Fibroblast of the aortic adventitia (primary cell): ENCODE results near the gene PPT2. TPM values are rescaled to one million over a fixed set of nuclear protein-coding genes. Genes with fewer than 3 reads are reported as not detected.
A peak's percentile ranks its signal among the peaks of the same experiment; 100 is the strongest.

ENCODE experiments used
- DNase-seq: peaks from one replicate; pipeline ENCODE4 v3.0.0-alpha.2; 2010; ENCODE audit warnings: low read depth
- H3K4me3 ChIP-seq: 2 replicates; pipeline ENCODE4 v1.5.1; 2011; ENCODE audit warnings: low read depth, mild to moderate bottlenecking, control low read depth, low read length, moderate library complexity
- total RNA-seq: library from RNA; depleted of rRNA; stranded (reverse); fragments of >200 nt; gene quantifications from 2 replicates; pipeline ENCODE4 v1.2.3, GENCODE V29; 2012; ENCODE audit warnings: low replicate concordance
- TF ChIP-seq, protein P1 (sequence below): IDR thresholded peaks from 2 replicates; pipeline ENCODE4 v1.5.1; 2011; ENCODE audit warnings: mild to moderate bottlenecking, low read length, control low read depth, inconsistent platforms; ENCODE audit not compliant: insufficient read depth

PPT2 gene, protein sequence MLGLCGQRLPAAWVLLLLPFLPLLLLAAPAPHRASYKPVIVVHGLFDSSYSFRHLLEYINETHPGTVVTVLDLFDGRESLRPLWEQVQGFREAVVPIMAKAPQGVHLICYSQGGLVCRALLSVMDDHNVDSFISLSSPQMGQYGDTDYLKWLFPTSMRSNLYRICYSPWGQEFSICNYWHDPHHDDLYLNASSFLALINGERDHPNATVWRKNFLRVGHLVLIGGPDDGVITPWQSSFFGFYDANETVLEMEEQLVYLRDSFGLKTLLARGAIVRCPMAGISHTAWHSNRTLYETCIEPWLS
- 7.1 and 30.2 TPM in 2 replicates for total RNA-seq

- TF ChIP-seq, protein P1, sequence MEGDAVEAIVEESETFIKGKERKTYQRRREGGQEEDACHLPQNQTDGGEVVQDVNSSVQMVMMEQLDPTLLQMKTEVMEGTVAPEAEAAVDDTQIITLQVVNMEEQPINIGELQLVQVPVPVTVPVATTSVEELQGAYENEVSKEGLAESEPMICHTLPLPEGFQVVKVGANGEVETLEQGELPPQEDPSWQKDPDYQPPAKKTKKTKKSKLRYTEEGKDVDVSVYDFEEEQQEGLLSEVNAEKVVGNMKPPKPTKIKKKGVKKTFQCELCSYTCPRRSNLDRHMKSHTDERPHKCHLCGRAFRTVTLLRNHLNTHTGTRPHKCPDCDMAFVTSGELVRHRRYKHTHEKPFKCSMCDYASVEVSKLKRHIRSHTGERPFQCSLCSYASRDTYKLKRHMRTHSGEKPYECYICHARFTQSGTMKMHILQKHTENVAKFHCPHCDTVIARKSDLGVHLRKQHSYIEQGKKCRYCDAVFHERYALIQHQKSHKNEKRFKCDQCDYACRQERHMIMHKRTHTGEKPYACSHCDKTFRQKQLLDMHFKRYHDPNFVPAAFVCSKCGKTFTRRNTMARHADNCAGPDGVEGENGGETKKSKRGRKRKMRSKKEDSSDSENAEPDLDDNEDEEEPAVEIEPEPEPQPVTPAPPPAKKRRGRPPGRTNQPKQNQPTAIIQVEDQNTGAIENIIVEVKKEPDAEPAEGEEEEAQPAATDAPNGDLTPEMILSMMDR = peak; percentile 45
- H3K4me3 ChIP-seq = peak within 1 kb of the TSS; percentile 75
Observed at GRCh38 chr6:32153564-32154513, at the start of gene PPT2. Gene PPT2 (plus strand): TSS chr6:32154141. CDS start chr6:32154595, 454 bp downstream.

GRCh38 chr6:32105433-32105832 is 48.5 kb upstream of the PPT2 start:
- TF ChIP-seq, protein P1 = no peak
- H3K4me3 ChIP-seq = no peak overlapping the region
- DNase-seq = peak; percentile 47

More at GRCh38 chr6:32153564-32154513, at the start of gene PPT2:
- DNase-seq = peak; percentile 91

- TF ChIP-seq, protein P1 = no peak
- H3K4me3 ChIP-seq = peak overlapping the region; percentile 69
Observed at GRCh38 chr6:32107406-32107805, 46.5 kb upstream of the PPT2 start.

DNA sequence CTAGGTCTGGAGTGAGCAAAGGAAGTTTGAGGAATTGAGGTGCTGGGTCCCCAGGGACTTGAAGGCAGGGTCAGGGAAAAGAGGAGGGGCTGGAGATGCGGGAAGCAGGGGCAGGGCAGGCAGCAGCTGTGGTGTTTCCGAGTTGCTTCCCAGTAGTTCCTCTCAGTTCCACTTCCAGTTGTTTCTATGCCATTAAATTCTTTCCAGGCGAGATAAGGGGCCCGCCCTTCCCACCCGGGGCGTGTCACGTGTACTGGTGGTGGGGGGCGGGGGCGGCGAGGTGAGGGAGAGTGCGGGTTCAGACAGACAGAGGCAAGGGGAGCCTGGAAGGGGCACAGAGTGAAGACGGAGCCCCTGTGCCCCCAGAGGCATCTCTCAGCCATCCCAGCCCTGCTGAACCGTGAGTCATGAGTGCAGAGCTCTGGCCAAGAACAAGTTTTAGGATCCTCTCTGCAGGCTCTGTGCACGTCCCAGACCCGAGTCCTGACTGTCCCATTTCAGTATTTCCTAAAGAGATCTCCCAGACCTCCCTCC is 45.8 kb upstream of the PPT2 start:
- DNase-seq = peak; percentile 80
- peak overlapping the region; percentile 69 for H3K4me3 ChIP-seq
- TF ChIP-seq, protein P1 = no peak

More at GRCh38 chr6:32107406-32107805, 46.5 kb upstream of the PPT2 start:
- DNase-seq = peak; percentile 64

- TF ChIP-seq, protein P1 = no peak
- no peak for DNase-seq
- peak overlapping the region; percentile 69 for H3K4me3 ChIP-seq
Observed at GRCh38 chr6:32108727-32109113, 45.2 kb upstream of the PPT2 start.

DNA sequence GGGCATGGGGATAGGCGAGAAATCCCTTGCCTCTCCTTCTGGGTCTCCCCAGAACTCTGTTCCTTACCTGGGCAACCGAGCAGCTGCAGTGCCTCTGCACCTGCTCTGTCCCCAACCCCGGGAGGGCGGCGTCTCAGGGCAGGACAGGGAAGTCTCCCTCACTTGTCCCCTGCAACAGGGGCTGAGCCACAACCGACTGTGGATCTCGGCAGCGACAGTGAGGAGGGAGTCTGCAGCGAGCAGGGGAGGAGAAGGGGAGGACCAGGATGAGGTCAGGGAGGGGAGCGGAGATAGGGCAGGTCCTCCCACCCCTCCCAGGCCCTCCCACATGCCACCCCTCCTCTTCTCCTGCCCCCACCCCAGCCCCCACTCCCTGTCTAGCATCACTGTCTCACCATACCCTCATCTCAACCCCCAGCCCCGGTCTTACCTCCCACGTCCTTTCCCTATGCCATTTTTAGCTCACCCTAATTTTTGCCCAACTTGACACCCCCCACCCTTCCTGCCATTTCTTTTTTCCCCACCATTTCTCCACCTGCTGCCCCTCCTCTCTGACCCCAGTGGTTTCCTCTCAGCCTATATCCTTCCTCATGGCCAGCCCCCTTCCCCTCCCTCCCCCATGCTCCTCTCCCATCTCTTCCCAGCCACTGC is 44.7 kb upstream of the PPT2 start, which contains the start of gene TNXB:
TSS of gene TNXB (minus strand) at position 225 of the 651 bp plus-strand sequence. CDS start 11,140 bp downstream, outside the sequence.
- TF ChIP-seq, protein P1 = no peak
- DNase-seq = no peak
- peak within 1 kb of the TSS; percentile 69 for H3K4me3 ChIP-seq
